Naive thymus-derived CD4-positive, alpha-beta T cell (primary cell): ENCODE results near the gene LRCH1. TPM values are rescaled to one million over a fixed set of nuclear protein-coding genes. Genes with fewer than 3 reads are reported as not detected.

Experiments used
- ATAC-seq: fragments of 150-1000 bp; cut with Tn5 transposase; 2 replicates; pipeline ENCODE4 v1.10.0; 2021; ENCODE audit warnings: mild to moderate bottlenecking, moderate library complexity
- CTCF ChIA-PET: fragments of 350-600 bp; sonication (Branson Sonifier 250); formaldehyde crosslinking; loops from one replicate; lab custom pipeline; 2021; ENCODE audit warnings: antibody characterized with exemption; lab: Charles Lee
- POLR2A ChIA-PET: fragments of 350-600 bp; sonication (Branson Sonifier 250); formaldehyde crosslinking; loops from one replicate; lab custom pipeline; 2021; ENCODE audit warnings: antibody characterized with exemption, inconsistent platforms; lab: Charles Lee
- DNase-seq, 9 donors: peaks; one replicate each; pipeline versions ENCODE4 v3.0.0 to v3.0.0-alpha.2; 2020 to 2022; ENCODE audit warnings: mixed read lengths in 1 of 9
- H3K27ac ChIP-seq: one replicate; pipeline ENCODE4 v1.7.0; 2013; ENCODE audit warnings: mild to moderate bottlenecking, low read depth, low read length, moderate library complexity
- H3K27me3 ChIP-seq, 2 donors: one replicate each; pipeline ENCODE4 v1.7.0; 2013; ENCODE audit warnings: low read length in 2 of 2, mild to moderate bottlenecking in 2 of 2, moderate library complexity in 2 of 2; ENCODE audit not compliant: control insufficient read depth in 2 of 2, insufficient read depth in 2 of 2
- H3K36me3 ChIP-seq, 3 experiments: 1 replicate in 2 of 3; 2 replicates in 1 of 3; pipeline ENCODE4 v1.7.0; 2013; ENCODE audit warnings: low read length in 3 of 3, mild to moderate bottlenecking in 3 of 3, moderate library complexity in 1 of 3; ENCODE audit not compliant: insufficient read depth in 3 of 3, control insufficient read depth in 2 of 3
- H3K4me1 ChIP-seq, 2 donors: one replicate each; pipeline ENCODE4 v1.7.0; 2013; ENCODE audit warnings: low read length in 2 of 2, mild to moderate bottlenecking in 2 of 2, moderate library complexity in 1 of 2; ENCODE audit not compliant: control insufficient read depth in 2 of 2, insufficient read depth in 2 of 2
- H3K4me3 ChIP-seq: 2 replicates; pipeline ENCODE4 v1.7.0; 2013; ENCODE audit warnings: mild to moderate bottlenecking, low read length
- H3K9me3 ChIP-seq, 3 experiments: 1 replicate in 2 of 3; 2 replicates in 1 of 3; pipeline ENCODE4 v1.7.0; 2013; ENCODE audit warnings: low read length in 3 of 3; ENCODE audit not compliant: control insufficient read depth in 2 of 3
- H3K27ac Mint-ChIP-seq, 9 donors: one replicate each; pipeline ENCODE4 v1.8.0; 2020 to 2022; ENCODE audit warnings: mixed read lengths in 9 of 9, mild to moderate bottlenecking in 8 of 9, moderate library complexity in 5 of 9, inconsistent platforms in 2 of 9
- H3K27me3 Mint-ChIP-seq, 5 donors: one replicate each; pipeline ENCODE4 v1.8.0; 2021 to 2022; ENCODE audit warnings: mixed read lengths in 5 of 5, mild to moderate bottlenecking in 1 of 5
- H3K36me3 Mint-ChIP-seq, 5 donors: one replicate each; pipeline ENCODE4 v1.8.0; 2020 to 2022; ENCODE audit warnings: mixed read lengths in 5 of 5, mild to moderate bottlenecking in 3 of 5, inconsistent platforms in 1 of 5
- H3K4me1 Mint-ChIP-seq, 7 donors: one replicate each; pipeline ENCODE4 v1.8.0; 2020 to 2022; ENCODE audit warnings: mixed read lengths in 7 of 7, mild to moderate bottlenecking in 3 of 7, inconsistent platforms in 1 of 7
- H3K4me3 Mint-ChIP-seq, 10 donors: one replicate each; pipeline ENCODE4 v1.8.0; 2020 to 2022; ENCODE audit warnings: mild to moderate bottlenecking in 10 of 10, mixed read lengths in 10 of 10, moderate library complexity in 6 of 10, inconsistent platforms in 2 of 10
- H3K9me3 Mint-ChIP-seq, 11 donors: one replicate each; pipeline ENCODE4 v1.8.0; 2020 to 2022; ENCODE audit warnings: mixed read lengths in 11 of 11, mild to moderate bottlenecking in 4 of 11, inconsistent platforms in 1 of 11, moderate library complexity in 1 of 11
- intact Hi-C, 2 donors: fragments of 100-400 bp; cut with micrococcal nuclease; formaldehyde crosslinking; loops; one replicate each; pipeline ENCODE4 v1.15.1; 2023
- polyA plus RNA-seq, 2 donors: library from polyadenylated mRNA; unstranded; fragments of 300-500 nt; fragmentation: Illumina TruSeq; gene quantifications; one replicate each; pipeline ENCODE4 v1.2.3, GENCODE V29; 2021
- total RNA-seq, 6 experiments: library from RNA in 5 of 6; stranded (reverse) in 5 of 6; gene quantifications; 1 replicate in 5 of 6; 2 replicates in 1 of 6; pipeline ENCODE4 v1.2.3 and lab custom pipeline; 2021 to 2026

Gene LRCH1
- total and polyA plus RNA-seq, 7 experiments from 2014 or later: 4.1 to 24.2 (median 15.2) TPM

- intact Hi-C loops: no loop called here
- H3K4me3 ChIP-seq: no peak overlapping the region
- ChIA-PET CTCF (no interaction called here), POLR2A (interaction anchor here (0.8 kb wide), 1 partner anchor 20 kb away, joined by 3 read pairs; no protein-coding TSS in a partner anchor)
- ATAC-seq: no peak
- no peaks in the 10 kb centered on the region for H3K36me3 ChIP-seq
- no peaks in the 10 kb centered on the region for H3K27me3 ChIP-seq
- Mint-ChIP-seq H3K36me3 (no peaks in the 10 kb centered on the region), H3K4me3 (peak overlapping the region in 1 of 10 donors; percentile 5), H3K27ac (peak overlapping the region in 2 of 9 donors; percentile 13 to 32), H3K9me3 (peaks cover 0 to 3% (median 0%) of the 10 kb centered on the region in 11 donors), H3K27me3 (no peaks in the 10 kb centered on the region), H3K4me1 (peaks cover 30 to 88% (median 67%) of the 10 kb centered on the region in 7 donors)
- peaks cover 10 to 16% of the 10 kb centered on the region in 2 donors for H3K4me1 ChIP-seq
- H3K9me3 ChIP-seq: no peaks in the 10 kb centered on the region
- DNase-seq: no peak
- H3K27ac ChIP-seq: no peak overlapping the region
These were observed 68.2 kb downstream of the LRCH1 start for GRCh38 chr13:46621133-46621532.

GRCh38 chr13:46621792-46622629 is 69.0 kb downstream of the LRCH1 start:
- ChIA-PET POLR2A (no interaction called here), CTCF (no interaction called here)
- no peak for ATAC-seq
- H3K4me3 Mint-ChIP-seq: peak overlapping the region in 1 of 10 donors; percentile 32
- H3K27ac Mint-ChIP-seq: no peak overlapping the region
- DNase-seq: no peak
- no peaks in the 10 kb centered on the region for H3K36me3 Mint-ChIP-seq
- peaks cover 27 to 88% (median 67%) of the 10 kb centered on the region in 7 donors for H3K4me1 Mint-ChIP-seq
- Histone ChIP-seq H3K36me3 (no peaks in the 10 kb centered on the region), H3K27ac (no peak overlapping the region), H3K4me1 (peaks cover 10 to 16% of the 10 kb centered on the region in 2 donors), H3K9me3 (no peaks in the 10 kb centered on the region), H3K4me3 (no peak overlapping the region), H3K27me3 (no peaks in the 10 kb centered on the region)
- H3K9me3 Mint-ChIP-seq: peaks cover 0 to 3% (median 0%) of the 10 kb centered on the region in 11 donors
- intact Hi-C loops: no loop called here
- H3K27me3 Mint-ChIP-seq: no peaks in the 10 kb centered on the region

DNA sequence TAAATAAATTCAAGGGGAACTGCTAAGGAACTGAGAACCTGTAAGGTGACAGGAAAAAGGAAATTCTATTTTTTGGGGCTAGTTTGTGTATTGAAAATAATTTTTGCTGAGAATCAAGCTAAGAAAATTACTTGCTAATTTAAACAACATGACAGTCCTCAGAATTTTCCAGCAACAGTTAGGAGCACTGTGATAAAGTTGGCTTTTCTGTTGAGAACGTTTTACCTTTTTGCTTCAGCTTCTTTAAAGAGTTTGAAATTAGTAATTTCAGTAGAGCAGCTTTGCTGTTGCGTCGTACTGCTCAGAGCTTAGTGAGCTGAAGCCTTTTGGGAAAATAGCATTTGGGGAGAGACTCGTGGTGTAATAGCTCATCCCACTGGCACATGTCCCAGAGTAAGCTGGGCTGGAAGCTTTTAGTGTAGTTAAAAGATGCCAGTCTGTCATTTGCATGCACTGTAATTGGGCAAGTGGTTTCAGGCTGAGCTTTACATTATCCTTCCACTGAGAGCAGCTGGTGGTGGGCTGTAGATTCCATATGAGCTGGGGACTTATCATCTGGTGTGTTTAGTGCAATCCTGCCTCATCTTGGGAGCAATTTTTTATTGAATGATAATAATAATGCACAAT is 69.8 kb downstream of the LRCH1 start:
- H3K4me3 Mint-ChIP-seq: peak overlapping the region in 1 of 10 donors; percentile 32
- H3K27ac Mint-ChIP-seq: no peak overlapping the region
- POLR2A ChIA-PET: no interaction called here
- Histone ChIP-seq H3K4me1 (peaks cover 10 to 11% of the 10 kb centered on the region in 2 donors), H3K27ac (no peak overlapping the region), H3K4me3 (no peak overlapping the region), H3K27me3 (no peaks in the 10 kb centered on the region), H3K9me3 (no peaks in the 10 kb centered on the region), H3K36me3 (no peaks in the 10 kb centered on the region)
- ATAC-seq: no peak
- intact Hi-C loops: no loop called here
- H3K27me3 Mint-ChIP-seq: no peaks in the 10 kb centered on the region
- H3K9me3 Mint-ChIP-seq: peaks cover 0 to 3% (median 0%) of the 10 kb centered on the region in 11 donors
- CTCF ChIA-PET: no interaction called here
- H3K36me3 Mint-ChIP-seq: no peaks in the 10 kb centered on the region
- H3K4me1 Mint-ChIP-seq: peaks cover 27 to 85% (median 72%) of the 10 kb centered on the region in 7 donors
- DNase-seq: no peak

GRCh38 chr13:46624353-46624752 is 71.4 kb downstream of the LRCH1 start:
- no peak overlapping the region for H3K4me3 Mint-ChIP-seq
- peaks cover 25 to 79% (median 72%) of the 10 kb centered on the region in 7 donors for H3K4me1 Mint-ChIP-seq
- ATAC-seq (no peak), DNase-seq (no peak)
- ChIA-PET POLR2A (no interaction called here), CTCF (interaction anchor here (0.5 kb wide), 1 partner anchor 320 kb away, joined by 4 read pairs; no protein-coding TSS in a partner anchor)
- H3K9me3 Mint-ChIP-seq: peaks cover 0 to 2% (median 0%) of the 10 kb centered on the region in 11 donors
- H3K27ac Mint-ChIP-seq: peak overlapping the region in 3 of 9 donors; percentile 8 to 75 (median 15)
- Histone ChIP-seq H3K4me3 (no peak overlapping the region), H3K27ac (no peak overlapping the region), H3K9me3 (no peaks in the 10 kb centered on the region), H3K27me3 (no peaks in the 10 kb centered on the region), H3K36me3 (no peaks in the 10 kb centered on the region), H3K4me1 (peaks cover 10 to 11% of the 10 kb centered on the region in 2 donors)
- intact Hi-C loops: no loop called here
- H3K36me3 Mint-ChIP-seq: peaks cover 0 to 3% (median 0%) of the 10 kb centered on the region in 5 donors
- H3K27me3 Mint-ChIP-seq: no peaks in the 10 kb centered on the region

GRCh38 chr13:46624821-46625220 is 71.9 kb downstream of the LRCH1 start:
- ChIA-PET POLR2A (no interaction called here), CTCF (no interaction called here)
- Histone ChIP-seq H3K27ac (no peak overlapping the region), H3K36me3 (no peaks in the 10 kb centered on the region), H3K27me3 (no peaks in the 10 kb centered on the region), H3K4me1 (peaks cover 10 to 14% of the 10 kb centered on the region in 2 donors), H3K4me3 (no peak overlapping the region), H3K9me3 (no peaks in the 10 kb centered on the region)
- ATAC-seq (no peak), DNase-seq (no peak)
- no peak overlapping the region for H3K4me3 Mint-ChIP-seq
- H3K27ac Mint-ChIP-seq: peak overlapping the region in 3 of 9 donors; percentile 22 to 75 (median 75)
- H3K4me1 Mint-ChIP-seq: peaks cover 26 to 80% (median 73%) of the 10 kb centered on the region in 7 donors
- intact Hi-C loops: no loop called here
- no peaks in the 10 kb centered on the region for H3K27me3 Mint-ChIP-seq
- H3K9me3 Mint-ChIP-seq: no peaks in the 10 kb centered on the region
- peaks cover 0 to 3% (median 0%) of the 10 kb centered on the region in 5 donors for H3K36me3 Mint-ChIP-seq

DNA sequence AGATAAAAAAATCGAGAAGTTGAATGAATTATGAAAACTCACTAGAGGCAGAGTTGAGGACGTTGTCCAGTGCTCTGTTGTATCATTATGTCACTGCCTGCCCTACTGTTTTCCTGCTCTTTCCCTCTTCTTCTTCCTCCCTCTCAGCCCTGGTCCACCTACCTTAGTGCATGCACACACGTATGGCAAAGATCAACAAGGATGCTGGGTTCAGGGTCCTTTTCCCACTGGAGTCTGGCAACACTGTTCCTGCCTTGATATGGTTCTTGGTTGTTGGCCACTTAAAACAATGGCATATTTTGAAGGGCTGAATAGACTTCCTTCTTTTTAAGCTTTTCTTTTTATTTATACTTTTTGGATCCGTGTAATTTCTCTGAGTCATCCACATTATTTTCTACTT is 74.5 kb downstream of the LRCH1 start:
- ATAC-seq (no peak), DNase-seq (no peak)
- H3K4me3 Mint-ChIP-seq: no peak overlapping the region
- peaks cover 32 to 79% (median 69%) of the 10 kb centered on the region in 7 donors for H3K4me1 Mint-ChIP-seq
- H3K36me3 Mint-ChIP-seq: peaks cover 0 to 3% (median 0%) of the 10 kb centered on the region in 5 donors
- no peaks in the 10 kb centered on the region for H3K36me3 ChIP-seq
- no peaks in the 10 kb centered on the region for H3K27me3 Mint-ChIP-seq
- H3K4me1 ChIP-seq: peaks cover 14 to 28% of the 10 kb centered on the region in 2 donors
- ChIA-PET POLR2A (no interaction called here), CTCF (no interaction called here)
- H3K27ac Mint-ChIP-seq: peak overlapping the region in 4 of 9 donors; percentile 3 to 10 (median 8)
- H3K27ac ChIP-seq: no peak overlapping the region
- H3K27me3 ChIP-seq: no peaks in the 10 kb centered on the region
- H3K9me3 ChIP-seq: no peaks in the 10 kb centered on the region
- no peaks in the 10 kb centered on the region for H3K9me3 Mint-ChIP-seq
- H3K4me3 ChIP-seq: no peak overlapping the region
- intact Hi-C loops: no loop called here
